Osteoblast (primary cell): ENCODE results near the gene EVA1B. TPM values are rescaled to one million over a fixed set of nuclear protein-coding genes. Genes with fewer than 3 reads are reported as not detected.

ENCODE experiments used
- DNase-seq: peaks from one replicate; pipeline ENCODE4 v3.0.0; 2011; ENCODE audit warnings: low spot score, mixed read lengths; ENCODE audit not compliant: insufficient read length; ENCODE audit errors: missing footprints
- H2AFZ ChIP-seq: 2 replicates; pipeline ENCODE4 v1.6.0; 2011; ENCODE audit warnings: mild to moderate bottlenecking, low read length
- H3K27ac ChIP-seq: 2 replicates; pipeline ENCODE4 v1.5.1; 2011; ENCODE audit warnings: mild to moderate bottlenecking, low read depth, low read length, moderate library complexity
- H3K27me3 ChIP-seq: 2 replicates; pipeline ENCODE4 v1.6.0; 2012; ENCODE audit warnings: mild to moderate bottlenecking, control low read depth, inconsistent platforms, low read length, moderate library complexity; ENCODE audit not compliant: insufficient read depth
- H3K36me3 ChIP-seq: 2 replicates; pipeline ENCODE4 v1.5.1; 2011; ENCODE audit warnings: mild to moderate bottlenecking, low read length, control low read depth, moderate library complexity; ENCODE audit not compliant: insufficient read depth
- H3K4me1 ChIP-seq: 2 replicates; pipeline ENCODE4 v1.5.1; 2011; ENCODE audit warnings: mild to moderate bottlenecking, low read length, control low read depth, moderate library complexity; ENCODE audit not compliant: insufficient read depth
- H3K4me2 ChIP-seq: 2 replicates; pipeline ENCODE4 v1.6.0; 2011; ENCODE audit warnings: mild to moderate bottlenecking, low read length; ENCODE audit not compliant: insufficient read depth
- H3K4me3 ChIP-seq: fragments of 200-600 bp; sonication (generic); 3 replicates; pipeline ENCODE4 v1.5.1; 2012; ENCODE audit warnings: mild to moderate bottlenecking, low read length, inconsistent platforms; ENCODE audit not compliant: insufficient read depth
- H3K79me2 ChIP-seq: 2 replicates; pipeline ENCODE4 v1.6.0; 2012; ENCODE audit warnings: mild to moderate bottlenecking, low read length, control low read depth, inconsistent platforms; ENCODE audit not compliant: insufficient read depth
- H3K9me3 ChIP-seq: 2 replicates; pipeline ENCODE4 v1.5.1; 2011; ENCODE audit warnings: low read depth, low read length, control low read depth
- H4K20me1 ChIP-seq: 2 replicates; pipeline ENCODE4 v1.6.0; 2012; ENCODE audit warnings: mild to moderate bottlenecking, low read length, control low read depth; ENCODE audit not compliant: insufficient read depth
- total RNA-seq: library from RNA; depleted of rRNA; stranded (reverse); fragments of >200 nt; gene quantifications from 2 replicates; pipeline ENCODE4 v1.2.3, GENCODE V29; 2012
- TF ChIP-seq, protein P1 (sequence below): IDR thresholded peaks from 2 replicates; pipeline ENCODE4 v1.5.1; 2011; ENCODE audit warnings: mild to moderate bottlenecking, low read depth, low read length, moderate library complexity; ENCODE audit errors: extremely low read depth

Gene EVA1B
- total RNA-seq, 1 donor, result 135 TPM

DNA sequence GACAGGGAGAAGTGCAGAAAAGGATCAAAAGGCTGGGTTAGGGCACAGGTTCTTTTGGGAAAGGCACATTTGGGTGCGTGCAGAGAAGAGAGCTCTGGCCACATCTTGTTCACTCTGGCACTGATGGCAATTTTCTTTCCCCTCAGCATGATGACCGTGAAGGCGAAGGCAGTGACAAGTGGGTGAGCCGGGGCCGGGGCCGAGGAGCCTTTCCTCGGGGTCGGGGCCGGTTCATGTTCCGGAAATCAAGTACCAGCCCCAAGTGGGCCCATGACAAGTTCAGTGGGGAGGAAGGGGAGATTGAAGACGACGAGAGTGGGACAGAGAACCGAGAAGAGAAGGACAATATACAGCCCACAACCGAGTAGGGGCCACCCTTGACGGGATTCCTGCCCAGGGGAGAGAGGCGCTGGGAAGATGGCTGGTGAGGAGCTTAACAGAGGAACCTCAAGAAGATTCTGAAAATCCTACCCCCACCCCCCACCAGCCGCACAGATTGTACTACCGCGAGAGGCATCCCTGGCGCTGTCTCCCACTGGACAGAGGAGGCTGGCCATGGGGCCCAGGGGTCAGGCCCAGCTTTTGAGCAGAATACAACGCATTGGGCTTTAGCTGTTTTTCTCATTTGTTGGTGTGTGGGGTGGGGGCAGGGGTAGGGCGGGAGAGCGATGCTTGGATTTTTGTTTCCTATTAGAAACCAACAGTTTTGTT, 19.6 kb downstream of the EVA1B start:
- Histone ChIP-seq H3K36me3 (peaks cover 55% of the 10 kb centered on the region), H4K20me1 (peaks cover 23% of the 10 kb centered on the region), H3K79me2 (peaks cover 1% of the 10 kb centered on the region)

DNA sequence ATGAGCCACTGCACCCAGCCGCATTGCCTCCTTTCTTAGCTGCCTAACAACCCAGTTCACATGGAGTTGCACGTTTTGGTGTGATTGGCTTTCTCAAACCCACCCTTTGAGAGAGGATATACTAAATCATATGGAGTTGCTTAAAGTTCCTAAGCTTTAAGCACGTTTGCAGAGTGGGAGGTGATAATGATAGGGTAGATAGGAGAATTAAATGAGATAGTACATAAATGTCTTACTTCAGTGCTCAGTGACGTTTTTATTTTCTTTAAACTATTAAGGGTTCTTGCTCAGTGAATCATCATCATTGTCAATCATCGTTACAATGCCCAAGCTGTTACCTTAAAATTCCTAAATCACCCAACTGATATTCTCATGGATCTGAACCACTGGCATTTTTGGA, 20.2 kb downstream of the EVA1B start:
- TF ChIP-seq, protein P1, sequence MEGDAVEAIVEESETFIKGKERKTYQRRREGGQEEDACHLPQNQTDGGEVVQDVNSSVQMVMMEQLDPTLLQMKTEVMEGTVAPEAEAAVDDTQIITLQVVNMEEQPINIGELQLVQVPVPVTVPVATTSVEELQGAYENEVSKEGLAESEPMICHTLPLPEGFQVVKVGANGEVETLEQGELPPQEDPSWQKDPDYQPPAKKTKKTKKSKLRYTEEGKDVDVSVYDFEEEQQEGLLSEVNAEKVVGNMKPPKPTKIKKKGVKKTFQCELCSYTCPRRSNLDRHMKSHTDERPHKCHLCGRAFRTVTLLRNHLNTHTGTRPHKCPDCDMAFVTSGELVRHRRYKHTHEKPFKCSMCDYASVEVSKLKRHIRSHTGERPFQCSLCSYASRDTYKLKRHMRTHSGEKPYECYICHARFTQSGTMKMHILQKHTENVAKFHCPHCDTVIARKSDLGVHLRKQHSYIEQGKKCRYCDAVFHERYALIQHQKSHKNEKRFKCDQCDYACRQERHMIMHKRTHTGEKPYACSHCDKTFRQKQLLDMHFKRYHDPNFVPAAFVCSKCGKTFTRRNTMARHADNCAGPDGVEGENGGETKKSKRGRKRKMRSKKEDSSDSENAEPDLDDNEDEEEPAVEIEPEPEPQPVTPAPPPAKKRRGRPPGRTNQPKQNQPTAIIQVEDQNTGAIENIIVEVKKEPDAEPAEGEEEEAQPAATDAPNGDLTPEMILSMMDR, result no peak
- no peak for DNase-seq
- H3K4me2 ChIP-seq, result no peak overlapping the region
- no peaks in the 10 kb centered on the region for H3K27me3 ChIP-seq
- H4K20me1 ChIP-seq, result peaks cover 23% of the 10 kb centered on the region
- H3K79me2 ChIP-seq, result peaks cover 4% of the 10 kb centered on the region
- H3K4me3 ChIP-seq, result no peak overlapping the region
- H3K9me3 ChIP-seq, result no peaks in the 10 kb centered on the region
- peaks cover 61% of the 10 kb centered on the region for H3K36me3 ChIP-seq
- no peak overlapping the region for H3K27ac ChIP-seq
- no peak overlapping the region for H2AFZ ChIP-seq
- H3K4me1 ChIP-seq, result peaks cover 21% of the 10 kb centered on the region

More for the DNA sequence above, 19.6 kb downstream of the EVA1B start:
- DNase-seq, result peak; percentile 76
- TF ChIP-seq, protein P1, result no peak
- H3K4me1 ChIP-seq, result peaks cover 21% of the 10 kb centered on the region
- H3K4me2 ChIP-seq, result no peak overlapping the region
- no peak overlapping the region for H3K4me3 ChIP-seq
- H3K9me3 ChIP-seq, result no peaks in the 10 kb centered on the region
- H2AFZ ChIP-seq, result no peak overlapping the region
- no peaks in the 10 kb centered on the region for H3K27me3 ChIP-seq
- H3K27ac ChIP-seq, result no peak overlapping the region

DNA sequence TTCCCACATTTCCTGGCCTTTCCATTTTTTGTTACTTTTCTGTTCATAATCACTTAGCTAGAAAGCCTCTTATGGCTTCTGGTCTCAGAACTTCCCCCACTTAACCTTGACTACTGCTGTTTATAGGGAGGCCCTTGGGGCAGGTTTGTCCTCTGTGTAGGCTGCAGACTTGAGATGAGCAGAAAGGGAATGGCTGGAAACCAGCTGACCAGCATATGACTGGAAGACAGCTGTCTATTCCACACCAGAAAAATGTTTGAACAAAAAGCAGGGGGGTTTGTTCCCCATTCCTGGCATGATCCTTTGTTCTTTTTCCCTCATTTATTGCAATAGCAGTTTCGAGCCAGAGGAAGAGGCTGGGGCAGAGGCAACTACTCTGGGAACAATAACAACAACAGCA, 22.2 kb downstream of the EVA1B start:
- Histone ChIP-seq H3K9me3 (no peaks in the 10 kb centered on the region), H4K20me1 (peaks cover 23% of the 10 kb centered on the region), H3K4me3 (no peak overlapping the region), H2AFZ (no peak overlapping the region), H3K27ac (peak overlapping the region; percentile 58), H3K4me1 (peaks cover 12% of the 10 kb centered on the region), H3K4me2 (no peak overlapping the region), H3K27me3 (no peaks in the 10 kb centered on the region), H3K79me2 (peaks cover 8% of the 10 kb centered on the region), H3K36me3 (peaks cover 79% of the 10 kb centered on the region)
- no peak for DNase-seq
- TF ChIP-seq, protein P1, result no peak

DNA sequence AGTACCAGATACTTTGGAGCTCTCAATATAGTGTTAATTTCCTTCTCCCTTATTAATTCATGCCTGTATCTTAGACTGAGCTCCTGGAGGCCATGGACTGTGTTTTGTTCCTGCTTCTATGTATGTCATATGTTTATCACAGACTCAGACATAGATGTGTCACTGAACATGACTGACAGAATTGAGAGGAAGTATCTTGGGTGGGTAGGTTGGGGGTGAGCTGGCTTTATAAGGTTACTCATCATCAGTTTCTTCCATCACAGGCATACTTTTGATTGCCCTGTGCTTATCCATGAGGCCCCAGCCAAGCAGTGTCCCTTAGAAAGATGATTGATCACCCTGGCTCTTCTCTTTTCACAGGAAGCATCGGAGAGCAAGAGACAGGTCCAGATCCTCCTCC, 22.9 kb downstream of the EVA1B start:
- DNase-seq, result no peak
- Histone ChIP-seq H3K27ac (peak overlapping the region; percentile 58), H3K79me2 (peaks cover 11% of the 10 kb centered on the region), H3K4me3 (no peak overlapping the region), H3K4me1 (peaks cover 12% of the 10 kb centered on the region), H3K27me3 (no peaks in the 10 kb centered on the region), H4K20me1 (peaks cover 23% of the 10 kb centered on the region), H3K36me3 (peaks cover 84% of the 10 kb centered on the region), H3K9me3 (no peaks in the 10 kb centered on the region), H2AFZ (no peak overlapping the region), H3K4me2 (no peak overlapping the region)
- TF ChIP-seq, protein P1, result no peak
